Measurements from ENCODE around the gene SH3GL1.

- TF ChIP-seq, protein P1, sequence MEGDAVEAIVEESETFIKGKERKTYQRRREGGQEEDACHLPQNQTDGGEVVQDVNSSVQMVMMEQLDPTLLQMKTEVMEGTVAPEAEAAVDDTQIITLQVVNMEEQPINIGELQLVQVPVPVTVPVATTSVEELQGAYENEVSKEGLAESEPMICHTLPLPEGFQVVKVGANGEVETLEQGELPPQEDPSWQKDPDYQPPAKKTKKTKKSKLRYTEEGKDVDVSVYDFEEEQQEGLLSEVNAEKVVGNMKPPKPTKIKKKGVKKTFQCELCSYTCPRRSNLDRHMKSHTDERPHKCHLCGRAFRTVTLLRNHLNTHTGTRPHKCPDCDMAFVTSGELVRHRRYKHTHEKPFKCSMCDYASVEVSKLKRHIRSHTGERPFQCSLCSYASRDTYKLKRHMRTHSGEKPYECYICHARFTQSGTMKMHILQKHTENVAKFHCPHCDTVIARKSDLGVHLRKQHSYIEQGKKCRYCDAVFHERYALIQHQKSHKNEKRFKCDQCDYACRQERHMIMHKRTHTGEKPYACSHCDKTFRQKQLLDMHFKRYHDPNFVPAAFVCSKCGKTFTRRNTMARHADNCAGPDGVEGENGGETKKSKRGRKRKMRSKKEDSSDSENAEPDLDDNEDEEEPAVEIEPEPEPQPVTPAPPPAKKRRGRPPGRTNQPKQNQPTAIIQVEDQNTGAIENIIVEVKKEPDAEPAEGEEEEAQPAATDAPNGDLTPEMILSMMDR (IDR thresholded peaks at IDR 0.05; ENCODE audit: insufficient read depth, low read depth, low read length), result no peak
- TF ChIP-seq EZH2 (IDR thresholded peaks at IDR 0.05; ENCODE audit: insufficient read depth, low read length), result no peak
Observed at GRCh38 chr19:4370418-4371041, 29.8 kb downstream of the SH3GL1 start.
